NCI-H1436 treated with DMSO at 0.1 percent for 48 hours (cell line): Measurements from ENCODE around the gene MAPKAPK3.

Experiments
- DNase-seq: peaks from one replicate; lab custom pipeline; 2025; lab: John Stamatoyannopoulos, UW

The MAPKAPK3 gene

GRCh38 chr3:50689558-50689957 is 72.6 kb downstream of the MAPKAPK3 start:
- no peak for DNase-seq

- DNase-seq, result no peak
Observed at GRCh38 chr3:50695031-50695430, 78.1 kb downstream of the MAPKAPK3 start.

GRCh38 chr3:50696276-50696675 is 79.3 kb downstream of the MAPKAPK3 start:
- no peak for DNase-seq

GRCh38 chr3:50698269-50698668 is 81.3 kb downstream of the MAPKAPK3 start:
- no peak for DNase-seq
